Liver (tissue), 9 donors: Measurements from ENCODE around the gene RRAGC. TPM values are rescaled to one million over a fixed set of nuclear protein-coding genes. Genes with fewer than 3 reads are reported as not detected.
"Not testable (repeated sequence)": the region's sequence is repeated elsewhere in the genome, so short reads cannot be mapped to it uniquely, and the experiment has no call there.

Experiments used
- DNase-seq: peaks from one replicate; pipeline ENCODE4 v3.0.0-alpha.2; 2017; ENCODE audit warnings: low spot score
- H3K27ac ChIP-seq, 2 donors: one replicate each; pipeline ENCODE4 v1.7.0; 2013; ENCODE audit warnings: inconsistent platforms in 2 of 2, low read length in 2 of 2, control low read depth in 1 of 2, low read depth in 1 of 2, mild to moderate bottlenecking in 1 of 2
- H3K27me3 ChIP-seq, 4 donors: one replicate each; pipeline versions ENCODE4 v1.6.1 to v1.7.0; 2013; ENCODE audit warnings: low read length in 3 of 4, inconsistent platforms in 1 of 4, mild to moderate bottlenecking in 1 of 4, moderate library complexity in 1 of 4; ENCODE audit not compliant: control insufficient read depth in 4 of 4, insufficient read depth in 4 of 4
- H3K36me3 ChIP-seq, 4 donors: one replicate each; pipeline versions ENCODE4 v1.6.1 to v1.7.0; 2013; ENCODE audit warnings: low read length in 3 of 4, mild to moderate bottlenecking in 3 of 4, low read depth in 1 of 4, moderate library complexity in 1 of 4; ENCODE audit not compliant: control insufficient read depth in 4 of 4, insufficient read depth in 3 of 4
- H3K4me1 ChIP-seq, 4 donors: one replicate each; pipeline versions ENCODE4 v1.6.1 to v1.7.0; 2013; ENCODE audit warnings: low read length in 3 of 4, mild to moderate bottlenecking in 3 of 4, moderate library complexity in 1 of 4; ENCODE audit not compliant: control insufficient read depth in 4 of 4, insufficient read depth in 4 of 4
- H3K4me3 ChIP-seq, 3 donors: one replicate each; pipeline versions ENCODE4 v1.6.1 to v1.7.0; 2013; ENCODE audit warnings: low read length in 3 of 3, control low read depth in 1 of 3, low read depth in 1 of 3, mild to moderate bottlenecking in 1 of 3
- H3K9ac ChIP-seq, 2 donors: one replicate each; pipeline ENCODE4 v1.7.0; 2013; ENCODE audit warnings: low read length in 2 of 2, mild to moderate bottlenecking in 2 of 2, moderate library complexity in 2 of 2, control low read depth in 1 of 2, low read depth in 1 of 2
- H3K9me3 ChIP-seq, 4 donors: one replicate each; pipeline versions ENCODE4 v1.6.1 to v1.7.0; 2013; ENCODE audit warnings: low read length in 3 of 4; ENCODE audit not compliant: control insufficient read depth in 4 of 4
- ATF3 ChIP-seq: IDR thresholded peaks from 2 replicates; pipeline ENCODE4 v1.6.1; 2016; ENCODE audit warnings: antibody characterized with exemption
- EGR1 ChIP-seq, 2 donors: IDR thresholded peaks; 2 replicates each; pipeline ENCODE4 v1.6.1; 2016 to 2018; ENCODE audit warnings: antibody characterized with exemption in 2 of 2, low read depth in 2 of 2
- GABPA ChIP-seq, 2 donors: IDR thresholded peaks in 1 of 2; conservative IDR thresholded peaks in 1 of 2; 2 replicates each; pipeline ENCODE4 v1.6.1; 2016; ENCODE audit warnings: antibody characterized with exemption in 2 of 2, mild to moderate bottlenecking in 1 of 2, moderate library complexity in 1 of 2
- HNF4A ChIP-seq, 2 donors: conservative IDR thresholded peaks; 2 replicates each; pipeline ENCODE4 v1.6.1; 2016; ENCODE audit warnings: antibody characterized with exemption in 2 of 2, mild to moderate bottlenecking in 2 of 2
- HNF4G ChIP-seq: IDR thresholded peaks from 2 replicates; pipeline ENCODE4 v1.6.1; 2016; ENCODE audit warnings: antibody characterized with exemption
- JUND ChIP-seq, 2 donors: IDR thresholded peaks; 2 replicates each; pipeline ENCODE4 v1.6.1; 2016; ENCODE audit warnings: antibody characterized with exemption in 2 of 2
- MAX ChIP-seq: IDR thresholded peaks from 2 replicates; pipeline ENCODE4 v1.6.1; 2016; ENCODE audit warnings: antibody characterized with exemption
- NR2F2 ChIP-seq: IDR thresholded peaks from 2 replicates; pipeline ENCODE4 v1.6.1; 2016; ENCODE audit warnings: antibody characterized with exemption
- RAD21 ChIP-seq, 2 donors: IDR thresholded peaks; 2 replicates each; pipeline ENCODE4 v1.6.1; 2016; ENCODE audit warnings: antibody characterized with exemption in 2 of 2, mild to moderate bottlenecking in 2 of 2
- RXRA ChIP-seq, 2 donors: IDR thresholded peaks; 2 replicates each; pipeline ENCODE4 v1.6.1; 2017 to 2018; ENCODE audit warnings: antibody characterized with exemption in 2 of 2, mild to moderate bottlenecking in 1 of 2
- SP1 ChIP-seq: IDR thresholded peaks from 2 replicates; pipeline ENCODE4 v1.6.1; 2018; ENCODE audit warnings: antibody characterized with exemption, mild to moderate bottlenecking
- YY1 ChIP-seq: IDR thresholded peaks from 2 replicates; pipeline ENCODE4 v1.6.1; 2016; ENCODE audit warnings: antibody characterized with exemption, mild to moderate bottlenecking
- ZBTB33 ChIP-seq: IDR thresholded peaks from 2 replicates; pipeline ENCODE4 v1.6.1; 2016; ENCODE audit warnings: antibody characterized with exemption
- WGBS: extraction: QIAGEN DNeasy Blood & Tissue Kit; methylation state at CpG from one replicate; pipeline ENCODE4 v1.1.7; 2013; 5-methylcytosine and 5-hydroxymethylcytosine counted together
- polyA plus RNA-seq, 2 donors: library from polyadenylated mRNA; stranded (reverse) in 1 of 2; unstranded in 1 of 2; fragments of 200-250 nt in 1 of 2; fragments of >200 nt in 1 of 2; fragmentation: Nextera tagmentation in 1 of 2; extraction: Ambion mirVana in 1 of 2; gene quantifications; one replicate each; pipeline versions ENCODE4 v1.2.1 to v1.2.3, GENCODE V29; 2013 to 2015
- total RNA-seq, 2 donors: library from RNA; depleted of rRNA; stranded (reverse); fragments of >200 nt; gene quantifications; one replicate each; pipeline ENCODE4 v1.2.3, GENCODE V29; 2014
- TF ChIP-seq, protein P1 (sequence below): fragments of 150-350 bp; IDR thresholded peaks from 2 replicates; pipeline ENCODE4 v1.5.1; 2017; ENCODE audit warnings: improper control_type of control experiment, low read depth, low read length; ENCODE audit not compliant: missing input control
- donor health status: healthy.
- donor health status: healthy.
- donor health status: healthy.
- donor health status: healthy.
- donor health status: healthy.

RRAGC gene
- total and polyA plus RNA-seq, 4 donors = 6.6 to 10.1 (median 7.2) TPM

DNA sequence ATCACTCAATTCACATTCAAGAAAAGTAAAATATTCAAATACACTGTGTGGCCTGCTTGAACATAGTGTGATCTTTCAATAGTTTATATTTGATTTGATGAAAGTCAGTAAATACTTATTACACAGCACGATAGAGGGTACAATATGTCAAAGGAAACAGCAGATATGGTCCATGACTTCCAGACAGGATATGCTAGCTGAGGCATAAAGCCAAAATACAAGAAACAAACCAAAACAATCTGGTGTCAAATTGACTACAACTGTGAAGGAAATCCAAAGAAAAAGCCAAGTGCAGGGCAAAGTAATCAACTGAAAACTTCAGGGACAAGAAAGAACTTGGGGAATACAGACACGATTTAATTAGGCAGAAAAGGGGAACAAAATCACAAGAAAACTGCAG, 19.3 kb downstream of the RRAGC start:
- Histone ChIP-seq H3K9ac (no peak overlapping the region), H3K36me3 (peaks cover 4 to 29% (median 24%) of the 10 kb centered on the region in 4 donors), H3K9me3 (no peaks in the 10 kb centered on the region), H3K4me3 (no peak overlapping the region), H3K4me1 (no peaks in the 10 kb centered on the region), H3K27me3 (no peaks in the 10 kb centered on the region), H3K27ac (no peak overlapping the region)
- 57% methylated on average over 2 of the region's 2 CpGs for WGBS
- no peak for DNase-seq
- no peak for TF ChIP-seq RXRA (IDR thresholded peaks at IDR 0.05)
- no peak for TF ChIP-seq NR2F2
- TF ChIP-seq JUND (IDR thresholded peaks at IDR 0.05) = no peak
- TF ChIP-seq RAD21 (IDR thresholded peaks at IDR 0.05) = no peak
- no peak for TF ChIP-seq ZBTB33
- no peak for TF ChIP-seq SP1
- TF ChIP-seq HNF4A (conservative IDR thresholded peaks at IDR 0.05) = no peak
- no peak for TF ChIP-seq MAX
- TF ChIP-seq, protein P1, sequence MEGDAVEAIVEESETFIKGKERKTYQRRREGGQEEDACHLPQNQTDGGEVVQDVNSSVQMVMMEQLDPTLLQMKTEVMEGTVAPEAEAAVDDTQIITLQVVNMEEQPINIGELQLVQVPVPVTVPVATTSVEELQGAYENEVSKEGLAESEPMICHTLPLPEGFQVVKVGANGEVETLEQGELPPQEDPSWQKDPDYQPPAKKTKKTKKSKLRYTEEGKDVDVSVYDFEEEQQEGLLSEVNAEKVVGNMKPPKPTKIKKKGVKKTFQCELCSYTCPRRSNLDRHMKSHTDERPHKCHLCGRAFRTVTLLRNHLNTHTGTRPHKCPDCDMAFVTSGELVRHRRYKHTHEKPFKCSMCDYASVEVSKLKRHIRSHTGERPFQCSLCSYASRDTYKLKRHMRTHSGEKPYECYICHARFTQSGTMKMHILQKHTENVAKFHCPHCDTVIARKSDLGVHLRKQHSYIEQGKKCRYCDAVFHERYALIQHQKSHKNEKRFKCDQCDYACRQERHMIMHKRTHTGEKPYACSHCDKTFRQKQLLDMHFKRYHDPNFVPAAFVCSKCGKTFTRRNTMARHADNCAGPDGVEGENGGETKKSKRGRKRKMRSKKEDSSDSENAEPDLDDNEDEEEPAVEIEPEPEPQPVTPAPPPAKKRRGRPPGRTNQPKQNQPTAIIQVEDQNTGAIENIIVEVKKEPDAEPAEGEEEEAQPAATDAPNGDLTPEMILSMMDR = no peak
- no peak for TF ChIP-seq YY1
- TF ChIP-seq HNF4G = no peak

DNA sequence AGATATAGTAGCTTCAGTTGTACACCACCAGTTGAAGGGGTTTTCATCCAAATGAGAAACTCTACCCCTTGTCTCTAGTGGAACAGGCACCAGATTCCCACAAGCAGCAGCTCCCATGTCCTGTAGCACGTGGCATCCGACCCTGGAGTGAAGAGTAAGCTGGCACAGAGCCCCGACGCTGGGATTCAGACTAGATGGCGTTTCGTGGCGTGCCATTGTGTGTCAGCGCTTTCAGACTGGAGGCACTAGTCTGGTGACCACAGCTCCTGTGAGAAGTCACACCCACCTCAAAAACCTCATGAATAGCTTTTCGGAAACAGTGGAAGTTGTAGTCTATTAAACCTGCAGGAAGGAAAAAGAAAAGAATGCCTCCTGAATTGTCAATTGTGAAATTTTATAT, 20.2 kb downstream of the RRAGC start:
- no peak for DNase-seq
- H3K27me3 ChIP-seq = no peaks in the 10 kb centered on the region
- no peaks in the 10 kb centered on the region for H3K4me1 ChIP-seq
- no peak overlapping the region for H3K27ac ChIP-seq
- no peak for TF ChIP-seq MAX
- no peak for TF ChIP-seq HNF4A (conservative IDR thresholded peaks at IDR 0.05)
- TF ChIP-seq RXRA (IDR thresholded peaks at IDR 0.05) = no peak
- TF ChIP-seq ZBTB33 = no peak
- TF ChIP-seq HNF4G = no peak
- TF ChIP-seq ATF3 = no peak
- TF ChIP-seq GABPA (IDR thresholded peaks at IDR 0.05 in 1 of 2, conservative IDR thresholded peaks at IDR 0.05 in 1 of 2) = no peak
- no peak for TF ChIP-seq EGR1 (IDR thresholded peaks at IDR 0.05; ENCODE audit: low read depth in 2 of 2)
- TF ChIP-seq YY1 = no peak
- no peak for TF ChIP-seq RAD21 (IDR thresholded peaks at IDR 0.05)
- H3K9ac ChIP-seq = no peak overlapping the region
- peaks cover 1 to 28% (median 21%) of the 10 kb centered on the region in 4 donors for H3K36me3 ChIP-seq
- 84% methylated on average over 9 of the region's 9 CpGs for WGBS
- no peaks in the 10 kb centered on the region for H3K9me3 ChIP-seq
- no peak overlapping the region for H3K4me3 ChIP-seq

DNA sequence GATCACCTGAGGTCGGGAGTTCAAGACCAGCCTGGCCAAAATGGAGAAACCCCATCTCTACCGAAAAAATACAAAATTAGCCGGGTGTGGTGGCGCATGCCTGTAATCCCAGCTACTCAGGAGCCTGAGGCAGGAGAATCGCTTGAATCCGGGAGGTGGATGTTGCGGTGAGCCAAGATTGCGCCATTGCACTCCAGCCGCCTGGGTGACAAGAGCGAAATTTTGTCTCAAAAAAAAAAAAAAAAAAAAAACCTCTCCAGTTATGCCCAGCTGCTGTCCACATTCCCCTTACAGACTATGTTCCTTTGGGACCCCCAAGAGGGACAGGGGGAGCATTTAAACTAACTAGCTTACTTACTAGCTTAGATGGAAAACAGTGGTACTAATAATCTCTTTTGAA, 23.3 kb downstream of the RRAGC start:
- H3K4me3 ChIP-seq, DNase-seq: not testable (repeated sequence)
- WGBS = 71% methylated on average over 10 of the region's 10 CpGs

More for the DNA sequence above, 23.3 kb downstream of the RRAGC start:
- not testable (repeated sequence) for H3K27me3 ChIP-seq, H3K9ac ChIP-seq, H3K9me3 ChIP-seq, H3K4me1 ChIP-seq, H3K27ac ChIP-seq
- peaks cover 1 to 16% (median 13%) of the 10 kb centered on the region in 4 donors for H3K36me3 ChIP-seq
